Transverse colon (tissue), 3 donors: ENCODE measurements around the gene LRPAP1.

ENCODE experiments used
- CTCF ChIP-seq, 5 experiments: fragments of 200-600 bp in 3 of 5; fragments of 450-650 bp in 2 of 5; sonication (generic) in 3 of 5; IDR thresholded peaks; 1 replicate in 2 of 5; 2 replicates in 3 of 5; pipeline ENCODE4 v1.5.1; 2016 to 2017; ENCODE audit warnings: antibody characterized with exemption in 5 of 5, inconsistent platforms in 3 of 5, mild to moderate bottlenecking in 2 of 5, moderate library complexity in 1 of 5
- POLR2A ChIP-seq: fragments of 450-650 bp; IDR thresholded peaks from one replicate; pipeline ENCODE4 v1.6.1; 2016; ENCODE audit warnings: antibody characterized with exemption, mild to moderate bottlenecking, moderate library complexity

DNA sequence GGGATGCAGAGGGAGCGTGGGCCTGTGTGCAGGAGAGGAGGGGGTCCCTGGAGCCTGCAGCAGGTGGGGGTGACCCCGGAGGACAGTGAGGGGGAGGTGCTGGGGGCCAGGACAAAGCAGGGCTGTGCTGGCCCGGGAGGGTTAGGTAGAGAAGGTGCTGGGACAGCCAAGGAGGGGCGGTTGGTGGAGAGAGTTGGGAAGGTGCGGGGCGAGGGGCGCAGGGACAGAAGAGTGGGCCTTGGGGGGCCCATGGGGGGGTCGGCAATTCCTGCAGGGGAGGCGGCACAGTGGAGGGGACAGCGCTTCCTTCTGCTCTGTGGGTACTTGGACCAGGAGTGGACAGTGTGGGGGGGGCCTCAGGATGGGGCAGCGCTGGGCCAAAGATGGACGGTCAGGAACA, 32.5 kb downstream of the LRPAP1 start:
- TF ChIP-seq CTCF (IDR thresholded peaks at IDR 0.05) (no peak), POLR2A (no peak)
